PC-9 (cell line): ENCODE data around the gene COQ10B. TPM values are rescaled to one million over a fixed set of nuclear protein-coding genes. Genes with fewer than 3 reads are reported as not detected.
"Not testable (repeated sequence)": the region's sequence is repeated elsewhere in the genome, so short reads cannot be mapped to it uniquely, and the experiment has no call there.

Source experiments
- BruUV-seq: library from RNA; stranded (reverse); fragments of 400-500 nt; replicated peaks from 2 replicates; lab custom pipeline; 2021; lab: Mats Ljungman, UMichigan
- CTCF ChIA-PET: fragments of 300-600 bp; sonication (Branson Sonifier 250); formaldehyde crosslinking; loops from one replicate; lab custom pipeline; 2022; ENCODE audit warnings: antibody characterized with exemption; lab: Charles Lee
- POLR2A ChIA-PET: fragments of 300-600 bp; sonication (Branson Sonifier 250); formaldehyde crosslinking; loops from one replicate; lab custom pipeline; 2022; ENCODE audit warnings: antibody characterized with exemption; ENCODE audit not compliant: unreplicated experiment; lab: Charles Lee
- DNase-seq, 2 experiments: peaks; one replicate each; pipeline versions ENCODE4 v3.0.0 to v3.0.0-alpha.2; 2015 to 2022; ENCODE audit warnings: mixed read lengths in 1 of 2
- H2AFZ ChIP-seq: fragments of 200-600 bp; sonication (generic); 2 replicates; pipeline ENCODE4 v1.8.1; 2017; ENCODE audit warnings: antibody characterized with exemption
- H3F3A ChIP-seq: fragments of 200-600 bp; sonication (generic); 2 replicates; pipeline ENCODE4 v1.8.1; 2017; ENCODE audit warnings: antibody characterized with exemption, mild to moderate bottlenecking, low read depth; ENCODE audit not compliant: insufficient read depth
- H3K27ac ChIP-seq: fragments of 200-600 bp; sonication (generic); 2 replicates; pipeline ENCODE4 v1.6.1; 2016; ENCODE audit warnings: mixed run types
- H3K27me3 ChIP-seq: fragments of 200-600 bp; sonication (generic); 2 replicates; pipeline ENCODE4 v1.6.1; 2016; ENCODE audit warnings: low read depth, mixed run types; ENCODE audit not compliant: insufficient read depth
- H3K36me3 ChIP-seq: fragments of 200-600 bp; sonication (generic); 2 replicates; pipeline ENCODE4 v1.6.1; 2016; ENCODE audit warnings: low read depth, mixed run types
- H3K4me1 ChIP-seq: fragments of 200-600 bp; sonication (generic); replicated peaks from 2 replicates; pipeline ENCODE4 v1.6.1; 2016; ENCODE audit warnings: mixed run types; ENCODE audit not compliant: insufficient read depth
- H3K4me2 ChIP-seq: fragments of 200-600 bp; sonication (generic); 2 replicates; pipeline ENCODE4 v1.6.1; 2017; ENCODE audit warnings: mixed run types
- H3K4me3 ChIP-seq: fragments of 200-600 bp; sonication (generic); 2 replicates; pipeline ENCODE4 v1.6.1; 2016; ENCODE audit warnings: mixed run types
- H3K79me2 ChIP-seq: fragments of 200-600 bp; sonication (generic); 2 replicates; pipeline ENCODE4 v1.6.1; 2017; ENCODE audit warnings: low read depth, mixed run types
- H3K9me2 ChIP-seq: fragments of 200-600 bp; sonication (generic); 2 replicates; pipeline ENCODE4 v1.8.1; 2017; ENCODE audit warnings: mild to moderate bottlenecking; ENCODE audit not compliant: insufficient read depth
- H3K9me3 ChIP-seq: fragments of 200-600 bp; sonication (generic); 2 replicates; pipeline ENCODE4 v1.8.1; 2016; ENCODE audit warnings: low read depth; ENCODE audit not compliant: insufficient read depth
- H4K20me1 ChIP-seq: fragments of 200-600 bp; sonication (generic); 2 replicates; pipeline ENCODE4 v1.8.1; 2017; ENCODE audit not compliant: insufficient read depth
- EZH2 ChIP-seq: fragments of 200-600 bp; sonication (generic); IDR thresholded peaks from 2 replicates; pipeline ENCODE4 v1.8.0; 2017; ENCODE audit warnings: antibody characterized with exemption, low read depth
- intact Hi-C: fragments of 100-400 bp; cut with micrococcal nuclease; formaldehyde crosslinking; loops from one replicate; pipeline ENCODE4 v1.10.0; 2022; ENCODE audit not compliant: unreplicated experiment
- total RNA-seq: library from RNA; stranded (reverse); gene quantifications from 2 replicates; pipeline ENCODE4 v1.2.3, GENCODE V29; 2021
- TF ChIP-seq, protein P1 (sequence below): fragments of 200-600 bp; sonication (generic); conservative IDR thresholded peaks from 2 replicates; pipeline ENCODE4 v1.6.1; 2017; ENCODE audit warnings: mixed run types, antibody characterized with exemption, mild to moderate bottlenecking, moderate library complexity

The COQ10B gene
- total RNA-seq, 1 experiment from 2014 or later = 18.1 TPM

DNA sequence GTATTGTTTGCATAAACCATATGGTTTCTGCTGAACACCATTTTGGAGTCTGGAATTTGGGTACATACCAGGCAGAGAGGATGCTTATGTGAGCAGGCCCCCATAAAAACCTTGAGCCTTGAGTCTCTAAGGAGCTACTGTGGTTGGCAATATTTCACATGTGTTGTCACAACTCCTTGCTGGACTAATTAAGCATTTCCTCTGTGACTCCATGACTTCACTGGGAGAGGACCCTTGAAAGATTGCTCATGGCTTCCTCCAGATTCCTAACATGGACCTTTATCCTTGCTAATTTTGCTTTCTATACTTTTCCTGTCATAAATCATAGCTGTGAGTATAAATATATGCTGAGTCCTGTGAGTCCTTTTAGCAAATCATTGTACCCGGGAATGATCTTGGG is 7.6 kb upstream of the COQ10B start:
- H3K9me2 ChIP-seq = no peaks in the 10 kb centered on the region
- intact Hi-C loops = no loop called here
- no TSS peak for BruUV-seq

DNA sequence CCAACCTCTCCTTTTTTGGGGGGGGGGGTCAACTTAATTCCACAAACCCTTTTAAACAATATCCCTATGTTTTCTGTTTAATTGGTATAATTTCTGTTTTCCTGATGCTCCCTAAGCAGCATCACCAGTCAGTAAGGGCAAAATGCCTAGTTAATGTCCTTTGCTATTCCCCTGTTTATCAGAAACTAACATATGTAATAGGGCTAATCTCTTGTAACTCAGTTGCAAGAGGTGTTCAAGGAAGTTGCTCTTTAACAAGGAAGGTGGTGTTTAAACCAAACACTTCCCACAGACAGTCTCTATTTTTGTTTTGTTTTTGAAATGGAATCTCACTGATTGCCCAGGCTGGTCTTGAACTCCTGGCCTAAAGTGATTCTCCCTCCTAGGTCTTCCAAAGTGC is 6.5 kb upstream of the COQ10B start:
- no TSS peak for BruUV-seq

More for the DNA sequence above, 7.6 kb upstream of the COQ10B start:
- Histone ChIP-seq H3K4me3 (no peak overlapping the region), H3K4me1 (no peaks in the 10 kb centered on the region), H3F3A (no peaks in the 10 kb centered on the region), H4K20me1 (no peaks in the 10 kb centered on the region), H2AFZ (no peak overlapping the region), H3K27me3 (no peaks in the 10 kb centered on the region), H3K4me2 (no peak overlapping the region), H3K27ac (no peak overlapping the region), H3K36me3 (no peaks in the 10 kb centered on the region), H3K9me3 (no peaks in the 10 kb centered on the region), H3K79me2 (no peaks in the 10 kb centered on the region)
- DNase-seq = no peak
- TF ChIP-seq, protein P1, sequence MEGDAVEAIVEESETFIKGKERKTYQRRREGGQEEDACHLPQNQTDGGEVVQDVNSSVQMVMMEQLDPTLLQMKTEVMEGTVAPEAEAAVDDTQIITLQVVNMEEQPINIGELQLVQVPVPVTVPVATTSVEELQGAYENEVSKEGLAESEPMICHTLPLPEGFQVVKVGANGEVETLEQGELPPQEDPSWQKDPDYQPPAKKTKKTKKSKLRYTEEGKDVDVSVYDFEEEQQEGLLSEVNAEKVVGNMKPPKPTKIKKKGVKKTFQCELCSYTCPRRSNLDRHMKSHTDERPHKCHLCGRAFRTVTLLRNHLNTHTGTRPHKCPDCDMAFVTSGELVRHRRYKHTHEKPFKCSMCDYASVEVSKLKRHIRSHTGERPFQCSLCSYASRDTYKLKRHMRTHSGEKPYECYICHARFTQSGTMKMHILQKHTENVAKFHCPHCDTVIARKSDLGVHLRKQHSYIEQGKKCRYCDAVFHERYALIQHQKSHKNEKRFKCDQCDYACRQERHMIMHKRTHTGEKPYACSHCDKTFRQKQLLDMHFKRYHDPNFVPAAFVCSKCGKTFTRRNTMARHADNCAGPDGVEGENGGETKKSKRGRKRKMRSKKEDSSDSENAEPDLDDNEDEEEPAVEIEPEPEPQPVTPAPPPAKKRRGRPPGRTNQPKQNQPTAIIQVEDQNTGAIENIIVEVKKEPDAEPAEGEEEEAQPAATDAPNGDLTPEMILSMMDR = no peak
- no peak for TF ChIP-seq EZH2
- ChIA-PET CTCF (interaction anchor here (0.6 kb wide), 1 partner anchor 281 kb away, joined by 15 read pairs; no protein-coding TSS in a partner anchor), POLR2A (no interaction called here)

DNA sequence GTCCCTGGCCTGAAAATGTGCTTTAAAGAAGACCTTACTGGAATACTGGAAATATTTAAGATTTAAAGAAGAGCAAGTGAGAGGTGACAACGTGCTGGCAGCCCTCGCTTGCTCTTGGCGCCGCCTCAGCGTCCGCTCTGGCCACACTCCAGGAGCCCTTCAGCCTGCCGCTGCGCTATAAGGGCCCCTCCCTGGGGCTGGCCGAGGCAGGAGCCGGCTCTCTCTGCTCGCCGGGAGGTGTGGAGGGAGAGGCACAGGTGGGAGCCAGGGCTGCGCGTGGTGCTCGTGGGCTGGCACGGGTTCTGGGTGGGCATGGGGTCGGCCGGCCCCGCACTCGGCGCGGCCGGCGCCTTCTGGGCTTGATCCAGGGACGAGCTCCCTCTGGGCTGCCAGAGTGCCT is 2.9 kb upstream of the COQ10B start:
- ChIA-PET CTCF (interaction anchor here (1.0 kb wide), 1 partner anchor 13 kb away, joined by 3 read pairs; no protein-coding TSS in a partner anchor), POLR2A (no interaction called here)
- Histone ChIP-seq H3K79me2 (peaks cover 21% of the 10 kb centered on the region), H4K20me1 (peaks cover 17% of the 10 kb centered on the region), H3K27me3 (no peaks in the 10 kb centered on the region), H3K9me2 (no peaks in the 10 kb centered on the region), H3F3A (peaks cover 13% of the 10 kb centered on the region), H2AFZ (no peak overlapping the region), H3K4me2 (no peak overlapping the region), H3K4me1 (peaks cover 8% of the 10 kb centered on the region), H3K27ac (no peak overlapping the region), H3K9me3 (no peaks in the 10 kb centered on the region), H3K4me3 (no peak overlapping the region), H3K36me3 (no peaks in the 10 kb centered on the region)
- intact Hi-C loops = loop anchor here (5.0 kb wide), 1 partner anchor 67 kb away; the partner anchor contains the start of gene MOB4
- TF ChIP-seq, protein P1 = no peak
- TF ChIP-seq EZH2 = no peak
- no TSS peak for BruUV-seq
- peak in 1 of 2 experiments; percentile 48 for DNase-seq

More for the DNA sequence above, 6.5 kb upstream of the COQ10B start:
- Histone ChIP-seq H3K79me2 (no peaks in the 10 kb centered on the region), H3K36me3 (no peaks in the 10 kb centered on the region), H3K9me2 (no peaks in the 10 kb centered on the region), H3K9me3 (no peaks in the 10 kb centered on the region), H3F3A (no peaks in the 10 kb centered on the region), H3K27me3 (no peaks in the 10 kb centered on the region), H3K4me1 (no peaks in the 10 kb centered on the region), H4K20me1 (no peaks in the 10 kb centered on the region), H3K27ac (no peak overlapping the region), H3K4me2 (no peak overlapping the region), H2AFZ (no peak overlapping the region), H3K4me3 (no peak overlapping the region)
- TF ChIP-seq, protein P1 = no peak
- TF ChIP-seq EZH2 = no peak
- intact Hi-C loops = no loop called here
- CTCF ChIA-PET = no interaction called here
- POLR2A ChIA-PET = no interaction called here
- no peak for DNase-seq

DNA sequence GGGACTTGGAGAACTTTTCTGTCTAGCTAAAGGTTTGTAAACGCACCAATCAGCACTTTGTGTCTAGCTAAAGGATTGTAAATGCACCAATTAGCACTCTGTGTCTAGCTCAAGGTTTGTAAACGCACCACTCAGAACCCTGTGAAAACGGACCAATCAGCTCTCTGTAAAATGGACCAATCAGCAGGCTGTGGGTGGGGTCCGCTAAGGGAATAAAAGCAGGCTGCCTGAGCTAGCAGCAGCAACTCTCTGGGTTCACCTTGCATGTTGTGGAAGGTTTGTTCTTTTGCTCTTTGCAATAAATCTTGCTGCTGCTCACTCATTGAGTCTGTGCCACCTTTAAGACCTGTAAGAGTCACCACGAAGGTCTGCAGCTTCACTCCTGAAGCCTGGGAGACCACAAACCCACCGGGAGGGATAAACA is 2.4 kb upstream of the COQ10B start:
- H3K9me3 ChIP-seq, BruUV-seq, H3K4me3 ChIP-seq, H2AFZ ChIP-seq, CTCF ChIA-PET, H3K4me2 ChIP-seq, H3K4me1 ChIP-seq, H3K36me3 ChIP-seq, H3K27ac ChIP-seq, POLR2A ChIA-PET, H3K27me3 ChIP-seq, H3K9me2 ChIP-seq: not testable (repeated sequence)
- peaks cover 22% of the 10 kb centered on the region for H4K20me1 ChIP-seq
- peaks cover 13% of the 10 kb centered on the region for H3F3A ChIP-seq
- intact Hi-C loops = loop anchor here (5.0 kb wide), 1 partner anchor 66 kb away; the partner anchor contains the start of gene MOB4
- H3K79me2 ChIP-seq = peaks cover 26% of the 10 kb centered on the region
- DNase-seq = peak in 1 of 2 experiments; percentile 9
